HG03439 (cell line): Measurements from ENCODE around the gene FIBCD1.
"Not testable (repeated sequence)": the region's sequence is repeated elsewhere in the genome, so short reads cannot be mapped to it uniquely, and the experiment has no call there.

Source experiments
- ATAC-seq: cut with Tn5 transposase; IDR thresholded peaks from one replicate; pipeline ENCODE4 v1.9.1; 2021; ENCODE audit warnings: mild to moderate bottlenecking, moderate library complexity; ENCODE audit not compliant: unreplicated experiment

Gene FIBCD1

GRCh38 chr9:130955947-130956621 lies 17.0 kb upstream of the FIBCD1 start:
- ATAC-seq, result no peak

GRCh38 chr9:130954925-130955324 lies 15.9 kb upstream of the FIBCD1 start:
- not testable (repeated sequence) for ATAC-seq

DNA sequence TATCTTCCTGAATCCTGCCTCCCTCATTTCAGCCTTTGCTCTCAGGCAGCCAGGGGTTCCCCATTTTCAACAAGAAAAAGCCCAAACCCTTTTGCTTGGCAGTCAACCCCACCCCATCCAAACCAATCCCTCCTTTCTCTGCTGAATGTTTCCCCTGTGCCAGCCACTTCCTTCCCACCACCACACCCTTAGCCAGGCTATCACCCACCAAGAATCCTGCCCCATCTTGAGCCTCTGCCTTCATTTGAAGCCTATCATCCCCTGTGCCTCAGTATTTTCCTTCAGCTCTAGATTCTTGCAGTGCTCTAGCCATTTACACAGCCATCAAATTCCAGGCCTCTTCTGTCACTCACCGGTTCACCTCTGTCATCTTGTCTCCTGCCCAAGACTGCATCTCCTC lies 15.3 kb upstream of the FIBCD1 start:
- ATAC-seq, result no peak

DNA sequence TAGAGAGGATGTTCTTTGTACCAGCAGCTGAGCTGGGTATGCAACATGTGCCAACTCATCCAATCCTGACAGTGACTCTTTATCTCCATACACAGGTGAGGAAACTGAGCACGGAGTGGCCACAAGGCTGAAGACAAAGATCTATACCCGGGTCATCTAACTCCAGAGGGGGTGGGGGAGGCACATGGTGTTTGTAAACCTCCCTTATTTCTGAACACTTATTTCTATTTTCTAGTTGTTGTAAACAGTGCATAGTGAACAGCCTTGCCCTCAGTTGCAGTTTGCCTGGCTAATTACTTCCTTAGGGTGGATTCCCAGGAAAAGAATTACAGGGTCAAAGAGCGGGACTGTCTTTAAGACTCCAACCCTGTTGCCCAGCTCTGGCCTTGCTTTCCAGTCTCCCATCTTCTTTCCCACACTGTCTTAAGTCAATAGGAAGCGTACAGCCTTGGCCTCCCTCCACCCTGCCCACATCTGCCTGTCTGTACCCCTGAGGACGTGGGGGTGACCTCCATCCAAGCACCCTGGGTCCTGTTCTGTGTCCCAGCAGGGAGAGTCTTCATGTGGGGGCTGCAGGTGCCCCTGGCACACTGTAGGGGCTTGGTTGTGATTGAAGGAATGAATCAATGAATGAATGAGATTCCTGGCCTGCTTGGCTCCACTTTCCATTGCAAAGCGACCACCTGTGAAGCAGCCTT lies 13.2 kb upstream of the FIBCD1 start:
- ATAC-seq, result no peak

DNA sequence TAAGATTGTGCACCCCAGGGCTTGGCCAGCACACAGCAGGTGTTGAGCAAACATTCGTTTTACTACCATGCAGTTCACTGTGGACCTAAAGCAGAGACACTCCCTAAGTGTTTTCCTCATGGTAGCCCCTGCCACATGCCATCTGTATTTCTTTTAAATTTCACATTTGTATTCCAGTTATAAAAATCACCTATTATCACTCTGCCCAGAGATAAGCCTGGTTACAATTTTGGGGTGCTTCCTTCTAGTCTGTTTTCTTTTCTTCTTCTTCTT lies 10.9 kb upstream of the FIBCD1 start:
- no peak for ATAC-seq

- no peak for ATAC-seq
Observed at GRCh38 chr9:130949188-130950038, 10.4 kb upstream of the FIBCD1 start.

DNA sequence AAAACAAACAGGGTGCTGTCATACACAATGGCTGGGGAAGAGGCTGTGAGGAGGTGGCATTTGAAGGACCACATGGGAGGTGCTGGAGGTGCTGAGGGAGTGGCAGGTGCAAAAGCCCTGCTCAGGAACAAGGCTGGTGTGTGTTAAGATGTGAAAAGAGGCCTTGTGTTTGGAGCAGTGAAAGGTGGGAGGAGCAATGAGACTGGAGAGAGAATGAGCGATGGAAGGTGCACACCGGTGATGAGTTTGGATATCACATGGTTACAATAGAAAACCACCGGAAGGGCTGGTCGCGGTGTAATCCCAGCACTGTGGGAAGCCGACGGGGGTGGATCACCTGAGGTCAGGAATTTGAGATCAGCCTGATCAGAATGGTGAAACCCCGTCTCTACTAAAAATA lies 9.2 kb upstream of the FIBCD1 start:
- ATAC-seq, result no peak

DNA sequence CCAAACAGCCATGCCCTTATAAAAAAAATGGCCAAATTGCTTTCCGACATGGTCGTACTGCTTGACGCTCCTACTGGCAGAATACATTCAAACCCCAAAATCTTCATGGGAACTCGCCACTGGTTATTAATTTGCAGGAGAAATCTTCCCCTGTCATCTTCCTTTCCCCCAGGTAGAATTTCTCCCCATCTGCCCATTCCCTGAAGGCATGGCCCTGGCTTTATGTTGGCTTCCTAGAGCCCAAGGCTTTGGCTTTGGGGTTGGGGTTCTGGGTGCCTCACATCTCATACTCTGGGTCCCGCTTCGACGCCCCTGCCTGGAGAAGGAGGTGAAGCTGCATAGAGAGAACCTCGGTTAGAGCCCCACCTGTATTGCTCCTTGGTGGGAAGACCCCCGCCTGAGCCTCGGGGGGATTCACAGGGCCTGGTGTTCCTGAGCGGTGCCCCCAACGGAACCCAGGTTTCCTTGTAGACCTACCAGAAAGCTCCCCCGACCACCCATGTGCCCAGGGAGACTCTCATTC lies 8.6 kb upstream of the FIBCD1 start:
- ATAC-seq, result no peak

DNA sequence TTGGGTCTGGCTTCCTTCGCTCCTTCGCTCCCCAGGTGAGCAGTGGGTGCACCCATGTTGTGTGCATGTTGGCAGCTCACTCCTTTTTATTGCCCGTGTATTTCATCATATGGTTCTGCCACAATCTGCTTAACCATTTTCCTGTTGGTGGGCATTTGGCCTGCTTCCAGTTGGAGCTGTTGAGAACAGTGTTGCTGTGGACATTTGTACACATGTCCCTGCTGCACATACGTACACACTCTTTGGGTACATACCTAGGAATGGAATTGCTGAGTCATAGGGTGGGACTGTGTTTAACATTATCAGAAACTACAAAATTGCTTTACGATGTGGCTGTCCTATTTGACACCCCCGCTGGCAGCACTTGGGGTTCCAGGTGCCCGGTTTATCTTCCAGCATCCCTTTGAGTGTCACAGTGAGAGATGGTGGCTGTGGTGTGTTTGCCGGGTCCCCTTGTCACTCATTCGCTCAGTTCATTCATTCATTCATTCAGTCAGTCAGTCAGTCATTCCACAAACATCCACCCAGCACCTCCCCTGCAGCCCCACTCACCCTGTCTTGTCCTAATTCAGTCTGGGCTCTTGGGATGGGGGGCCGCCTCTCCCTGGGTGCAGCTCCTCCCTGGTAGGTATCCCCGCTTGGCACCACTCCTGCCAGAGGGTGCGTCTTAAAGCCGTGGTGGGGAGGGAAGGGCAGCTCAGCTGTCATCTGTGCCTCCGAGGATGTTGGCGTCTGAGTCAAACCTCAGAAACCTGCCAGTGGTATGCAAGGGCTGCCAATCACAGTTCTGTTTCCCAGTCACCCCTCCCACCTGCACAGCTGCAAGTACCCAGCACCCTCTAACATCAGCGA lies 7.9 kb upstream of the FIBCD1 start:
- ATAC-seq, result no peak

- no peak for ATAC-seq
Observed at GRCh38 chr9:130945173-130945572, 6.1 kb upstream of the FIBCD1 start.

DNA sequence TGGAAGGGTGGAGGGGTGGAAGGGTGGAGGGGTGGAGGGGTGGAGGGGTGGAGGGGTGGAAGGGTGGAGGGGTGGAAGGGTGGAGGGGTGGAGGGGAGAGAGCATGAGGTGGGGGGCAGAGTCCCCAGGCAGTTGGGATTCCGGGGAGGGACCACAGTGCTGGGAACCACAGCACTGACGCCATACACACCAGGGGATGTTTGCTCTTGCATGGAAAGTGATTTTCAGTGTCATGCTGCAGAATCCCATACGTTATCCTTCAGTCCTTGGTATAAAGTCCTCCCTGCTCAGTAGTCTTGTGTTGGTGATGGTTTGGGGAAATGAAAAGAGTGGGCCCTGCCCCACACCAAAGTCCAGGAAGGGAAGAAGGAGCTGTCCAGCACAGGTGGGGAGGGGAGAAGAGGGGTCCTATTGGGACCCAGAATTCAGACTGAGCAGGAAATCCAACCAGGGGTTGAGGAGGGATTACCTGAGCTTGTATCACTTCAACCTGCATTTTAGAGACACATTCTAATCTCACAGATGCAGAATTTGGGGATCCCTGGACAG lies 5.5 kb upstream of the FIBCD1 start:
- ATAC-seq, result no peak

GRCh38 chr9:130943777-130944176 lies 4.7 kb upstream of the FIBCD1 start:
- ATAC-seq, result no peak

- no peak for ATAC-seq
Observed at GRCh38 chr9:130943221-130943620, 4.2 kb upstream of the FIBCD1 start.

DNA sequence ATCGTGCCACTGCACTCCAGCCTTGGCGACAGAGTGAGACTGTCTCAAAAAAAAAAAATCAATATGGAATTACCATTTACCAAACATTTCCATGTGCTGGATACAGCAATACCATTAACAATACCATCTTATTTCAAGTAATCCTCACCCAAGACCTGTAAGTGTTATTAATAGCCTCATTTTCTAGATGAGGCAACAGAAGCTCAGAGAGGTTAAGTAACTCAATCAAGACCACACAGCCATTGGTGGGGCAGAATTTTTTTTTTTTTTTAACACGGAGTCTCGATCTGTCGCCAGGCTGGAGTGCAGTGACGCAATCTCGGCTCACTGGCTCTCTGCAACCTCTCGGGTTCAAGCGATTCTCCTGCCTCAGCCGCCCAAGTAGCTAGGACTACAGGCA lies 3.6 kb upstream of the FIBCD1 start:
- ATAC-seq, result no peak

- no peak for ATAC-seq
Observed at GRCh38 chr9:130942084-130942483, 3.0 kb upstream of the FIBCD1 start.

GRCh38 chr9:130940693-130941576 lies 1.9 kb upstream of the FIBCD1 start:
- ATAC-seq, result no peak

GRCh38 chr9:130940027-130940549 lies 1.0 kb upstream of the FIBCD1 start:
- no peak for ATAC-seq

DNA sequence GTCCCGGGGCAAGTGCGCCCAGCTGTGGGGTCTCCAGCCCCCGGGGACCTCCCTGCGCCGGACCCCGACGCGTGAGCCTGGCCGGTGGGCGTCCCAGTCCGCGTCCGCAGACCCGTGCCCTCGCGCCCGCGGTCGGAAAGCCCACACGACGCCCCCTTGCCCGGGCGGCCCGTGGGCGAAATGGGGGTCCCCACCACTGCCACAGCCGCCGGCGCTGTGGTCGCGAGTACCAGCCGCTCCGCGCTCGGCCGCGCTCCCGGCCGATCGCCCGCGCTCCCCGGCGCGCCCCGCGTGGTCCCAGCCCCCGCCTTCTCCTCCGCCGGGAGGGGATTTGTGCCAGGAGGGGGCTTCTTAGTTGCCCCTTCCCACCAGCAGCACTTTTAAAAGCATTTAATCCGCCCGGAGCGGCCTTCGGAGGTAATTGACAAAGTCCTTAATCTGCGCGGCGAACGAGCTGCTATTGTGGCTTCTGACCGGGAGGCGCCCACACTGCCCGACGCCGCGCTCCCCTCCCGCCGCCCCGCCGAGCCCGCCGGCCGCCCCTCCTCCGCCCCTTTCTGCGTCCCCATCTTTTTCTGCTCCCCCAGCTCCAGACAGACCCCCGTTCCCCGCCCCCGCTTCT lies 469 bp upstream of the FIBCD1 start:
- no peak for ATAC-seq

DNA sequence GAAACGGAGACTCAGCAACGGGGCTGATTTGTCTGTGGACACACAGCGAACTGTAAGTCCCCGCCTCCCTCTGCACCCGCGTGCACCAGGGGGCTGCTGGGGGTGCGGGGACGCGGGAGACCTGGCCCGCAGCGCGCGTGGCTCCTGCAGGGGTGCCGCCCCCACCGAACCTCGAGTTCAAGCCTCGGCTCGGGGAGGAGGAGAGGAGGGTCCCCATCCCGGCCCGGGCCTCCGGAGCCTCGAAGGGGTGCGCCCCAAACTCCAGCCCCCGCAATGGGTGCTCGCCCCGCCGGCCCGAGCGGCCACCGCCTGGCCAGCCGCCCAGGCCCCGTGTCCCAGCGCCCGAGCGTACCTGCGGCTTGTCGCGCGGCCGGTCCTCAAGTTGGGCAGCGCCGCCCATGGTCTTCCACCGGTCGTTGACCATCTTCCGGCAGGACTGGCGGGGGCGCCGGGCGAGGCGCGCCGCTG lies 829 bp downstream of the FIBCD1 start:
- no peak for ATAC-seq
